Heart right ventricle (tissue), 16 donors: ENCODE results near the gene SCMH1. TPM values are rescaled to one million over a fixed set of nuclear protein-coding genes. Genes with fewer than 3 reads are reported as not detected.

Source experiments
- ATAC-seq, 8 donors: fragments of 200-7000 bp; cut with Tn5 transposase; one replicate each; pipeline ENCODE4 v1.9.1; 2020; ENCODE audit warnings: mild to moderate bottlenecking in 8 of 8, moderate library complexity in 8 of 8, moderate number of reproducible peaks in 1 of 8
- DNase-seq, 2 donors: peaks; one replicate each; pipeline ENCODE4 v3.0.0-alpha.2; 2020
- H3K27ac ChIP-seq, 10 donors: fragments of 200-600 bp; sonication (generic) in 2 of 10; one replicate each; pipeline versions ENCODE4 v1.5.0 to v1.8.0; 2020 to 2022; ENCODE audit warnings: mild to moderate bottlenecking in 3 of 10
- H3K27me3 ChIP-seq, 7 donors: fragments of 200-600 bp; one replicate each; pipeline ENCODE4 v1.8.0; 2021 to 2022; ENCODE audit warnings: mild to moderate bottlenecking in 2 of 7
- H3K36me3 ChIP-seq, 9 donors: fragments of 200-600 bp; sonication (generic) in 1 of 9; one replicate each; pipeline versions ENCODE4 v1.5.0 to v1.8.0; 2020 to 2022; ENCODE audit warnings: mild to moderate bottlenecking in 2 of 9
- H3K4me1 ChIP-seq, 9 donors: fragments of 200-600 bp; sonication (generic) in 1 of 9; one replicate each; pipeline versions ENCODE4 v1.5.0 to v1.8.0; 2020 to 2022; ENCODE audit warnings: mild to moderate bottlenecking in 4 of 9
- H3K4me3 ChIP-seq, 10 donors: fragments of 200-600 bp; sonication (generic) in 2 of 10; one replicate each; pipeline versions ENCODE4 v1.5.0 to v1.8.0; 2020 to 2022; ENCODE audit warnings: mild to moderate bottlenecking in 7 of 10, moderate library complexity in 2 of 10
- H3K9me3 ChIP-seq, 11 donors: fragments of 200-600 bp in 10 of 11; sonication (generic) in 2 of 11; one replicate each; pipeline versions ENCODE4 v1.5.0 to v1.8.0; 2013 to 2022; ENCODE audit warnings: mild to moderate bottlenecking in 2 of 11, control low read depth in 1 of 11, moderate library complexity in 1 of 11
- WGBS, 2 donors: extraction: QIAGEN DNeasy Blood & Tissue Kit; methylation state at CpG; one replicate each; pipeline ENCODE4 v1.1.7; 2013; ENCODE audit warnings: inconsistent platforms in 1 of 2; 5-methylcytosine and 5-hydroxymethylcytosine counted together
- intact Hi-C, 10 donors: fragments of 100-400 bp; cut with DNase I; formaldehyde crosslinking; loops; one replicate each; pipeline versions ENCODE4 v1.11.1 to v1.14.2; 2022
- polyA plus RNA-seq, 2 donors: library from polyadenylated mRNA; stranded (reverse); fragments of 200-250 nt; gene quantifications; one replicate each; pipeline ENCODE4 v1.2.3, GENCODE V29; 2013
- total RNA-seq, 10 donors: library from RNA; stranded (reverse); fragmentation: NEBNext Ultra II Directional in 3 of 10; extraction: Animal tissue kit (Norgen Biotek cat#: 25700) in 3 of 10; gene quantifications; one replicate each; pipeline versions ENCODE4 v1.2.1 to v1.2.4, GENCODE V29; 2021 to 2023
- TF ChIP-seq, protein P1 (sequence below), 9 donors: fragments of 200-600 bp; sonication (generic) in 2 of 9; IDR thresholded peaks; one replicate each; pipeline versions ENCODE4 v1.5.0 to v1.8.0; 2021 to 2022; ENCODE audit warnings: antibody characterized with exemption in 9 of 9, mild to moderate bottlenecking in 5 of 9, moderate library complexity in 1 of 9
- donor health status: Arrhythmogenic right ventricular cardiomyopathy.
- donor health status: ischemic (EF 13 %, LVEDD 7.1; RV severe dilation, severe dysfunction).
- donor health status: healthy with polysubstance abuse.
- donor health status: DM: no; HTN: yes; CAD: no.
- donor health status: DM: no; HTN: no; CAD: no.
- donor health status: ischemic (EF 25% LVEDD 6.9; RV normal size, moderate dysfunction).
- donor health status: ischemic (EF 25% LVEDD 5.7; RV mildly dilated, moderate dysfunction).
- donor health status: healthy.
- donor health status: DM: yes; HTN: yes; CAD: no.
- donor health status: Ischemic cardiomyopathy.
- donor health status: ischemic (EF 35%, LVEDD 5.7; RV mildly dilated, moderate dysfunction).
- donor health status: nonischemic (EF 11% LVEDD 7.7; RV severe dilation, severe dysfunction).
- donor health status: DM: yes; HTN: yes; CAD: no.
- donor health status: PGD.
- donor health status: ischemic (EF 29% LVEDD 5.4; RV normal size, mild dysfunction).
- donor health status: nonischemic (EF 23%, LVEDD 6.1; RV moderate dilation, normal function).

Gene SCMH1
- total and polyA plus RNA-seq, 12 donors = 29.6 to 53.5 (median 43.8) TPM

DNA sequence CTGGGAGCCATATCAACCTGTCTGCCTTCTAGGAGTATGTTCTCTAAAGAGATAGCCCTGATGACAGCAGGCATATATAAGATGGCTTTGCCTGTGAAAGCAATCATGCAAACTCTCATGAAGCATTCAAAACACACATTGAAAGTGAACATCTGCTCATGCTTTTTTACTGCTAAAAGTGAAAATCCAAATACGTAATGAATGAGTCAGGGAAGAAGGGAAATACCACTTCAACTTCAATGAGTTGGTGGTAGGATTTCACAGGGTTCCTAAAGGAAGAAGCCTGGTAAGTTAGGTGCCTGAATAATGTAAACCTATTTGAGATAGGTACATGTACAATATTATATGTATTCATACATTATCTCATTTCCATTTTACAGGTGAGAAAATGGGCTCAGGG is 170.1 kb downstream of the SCMH1 start:
- no peak overlapping the region for H3K27ac ChIP-seq
- 94 to 100% methylated on average over 1 of the region's 1 CpG for WGBS, 2 donors
- H3K36me3 ChIP-seq = peaks cover 0 to 67% (median 15%) of the 10 kb centered on the region in 9 donors
- ATAC-seq (no peak), DNase-seq (no peak)
- H3K27me3 ChIP-seq = no peaks in the 10 kb centered on the region
- no peak overlapping the region for H3K4me3 ChIP-seq
- TF ChIP-seq, protein P1, sequence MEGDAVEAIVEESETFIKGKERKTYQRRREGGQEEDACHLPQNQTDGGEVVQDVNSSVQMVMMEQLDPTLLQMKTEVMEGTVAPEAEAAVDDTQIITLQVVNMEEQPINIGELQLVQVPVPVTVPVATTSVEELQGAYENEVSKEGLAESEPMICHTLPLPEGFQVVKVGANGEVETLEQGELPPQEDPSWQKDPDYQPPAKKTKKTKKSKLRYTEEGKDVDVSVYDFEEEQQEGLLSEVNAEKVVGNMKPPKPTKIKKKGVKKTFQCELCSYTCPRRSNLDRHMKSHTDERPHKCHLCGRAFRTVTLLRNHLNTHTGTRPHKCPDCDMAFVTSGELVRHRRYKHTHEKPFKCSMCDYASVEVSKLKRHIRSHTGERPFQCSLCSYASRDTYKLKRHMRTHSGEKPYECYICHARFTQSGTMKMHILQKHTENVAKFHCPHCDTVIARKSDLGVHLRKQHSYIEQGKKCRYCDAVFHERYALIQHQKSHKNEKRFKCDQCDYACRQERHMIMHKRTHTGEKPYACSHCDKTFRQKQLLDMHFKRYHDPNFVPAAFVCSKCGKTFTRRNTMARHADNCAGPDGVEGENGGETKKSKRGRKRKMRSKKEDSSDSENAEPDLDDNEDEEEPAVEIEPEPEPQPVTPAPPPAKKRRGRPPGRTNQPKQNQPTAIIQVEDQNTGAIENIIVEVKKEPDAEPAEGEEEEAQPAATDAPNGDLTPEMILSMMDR (IDR thresholded peaks at IDR 0.05) = no peak
- intact Hi-C loops = no loop called here
- H3K9me3 ChIP-seq = no peaks in the 10 kb centered on the region
- no peaks in the 10 kb centered on the region for H3K4me1 ChIP-seq

- H3K9me3 ChIP-seq = peaks cover 0 to 10% (median 0%) of the 10 kb centered on the region in 11 donors
- DNase-seq = no peak
- TF ChIP-seq, protein P1 (IDR thresholded peaks at IDR 0.05) = no peak
- intact Hi-C loops = no loop called here
- no peak for ATAC-seq
- H3K36me3 ChIP-seq = peaks cover 0 to 85% (median 15%) of the 10 kb centered on the region in 9 donors
- no peaks in the 10 kb centered on the region for H3K27me3 ChIP-seq
- peaks cover 0 to 6% (median 0%) of the 10 kb centered on the region in 9 donors for H3K4me1 ChIP-seq
- no peak overlapping the region for H3K27ac ChIP-seq
- no peak overlapping the region for H3K4me3 ChIP-seq
- 93% methylated on average over 5 of the region's 5 CpGs for WGBS, 2 donors
Measured at GRCh38 chr1:41056907-41057306, 185.2 kb downstream of the SCMH1 start.

GRCh38 chr1:41053316-41053715 is 188.8 kb downstream of the SCMH1 start:
- peaks cover 0 to 6% (median 0%) of the 10 kb centered on the region in 9 donors for H3K4me1 ChIP-seq
- no peaks in the 10 kb centered on the region for H3K9me3 ChIP-seq
- 80% methylated on average over 2 of the region's 2 CpGs for WGBS, 2 donors
- no peak for DNase-seq
- intact Hi-C loops = no loop called here
- no peak overlapping the region for H3K27ac ChIP-seq
- ATAC-seq = peak in 1 of 8 donors; percentile 23
- TF ChIP-seq, protein P1 (IDR thresholded peaks at IDR 0.05) = no peak
- H3K36me3 ChIP-seq = peaks cover 0 to 91% (median 27%) of the 10 kb centered on the region in 9 donors
- H3K27me3 ChIP-seq = no peaks in the 10 kb centered on the region
- no peak overlapping the region for H3K4me3 ChIP-seq

DNA sequence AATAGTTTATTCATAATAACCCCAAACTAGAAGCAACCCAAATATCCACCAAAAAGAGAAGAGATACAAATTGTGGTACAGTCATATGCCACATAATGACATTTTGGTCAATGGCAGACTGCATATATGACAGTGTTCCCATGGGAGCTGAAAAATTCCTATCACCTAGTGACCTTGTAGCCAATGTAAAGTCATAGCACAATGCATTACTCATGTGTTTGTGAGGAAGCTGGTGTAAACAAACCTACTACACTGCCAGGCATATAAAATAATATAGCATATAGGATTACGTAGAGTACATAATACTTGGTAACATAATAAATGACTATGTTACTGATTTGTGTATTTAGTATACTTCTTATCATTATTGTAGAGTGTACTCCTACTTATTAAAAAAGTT is 191.1 kb downstream of the SCMH1 start:
- TF ChIP-seq, protein P1 (IDR thresholded peaks at IDR 0.05) = no peak
- peaks cover under 1 to 14% (median 9%) of the 10 kb centered on the region in 9 donors for H3K4me1 ChIP-seq
- no peak for DNase-seq
- ATAC-seq = no peak
- no peak overlapping the region for H3K27ac ChIP-seq
- peaks cover 0 to 91% (median 31%) of the 10 kb centered on the region in 9 donors for H3K36me3 ChIP-seq
- 93 to 94% methylated on average over 1 of the region's 1 CpG for WGBS, 2 donors
- H3K9me3 ChIP-seq = no peaks in the 10 kb centered on the region
- intact Hi-C loops = no loop called here
- H3K27me3 ChIP-seq = no peaks in the 10 kb centered on the region
- no peak overlapping the region for H3K4me3 ChIP-seq
